ENCODE results near the gene FANCI.

DNA sequence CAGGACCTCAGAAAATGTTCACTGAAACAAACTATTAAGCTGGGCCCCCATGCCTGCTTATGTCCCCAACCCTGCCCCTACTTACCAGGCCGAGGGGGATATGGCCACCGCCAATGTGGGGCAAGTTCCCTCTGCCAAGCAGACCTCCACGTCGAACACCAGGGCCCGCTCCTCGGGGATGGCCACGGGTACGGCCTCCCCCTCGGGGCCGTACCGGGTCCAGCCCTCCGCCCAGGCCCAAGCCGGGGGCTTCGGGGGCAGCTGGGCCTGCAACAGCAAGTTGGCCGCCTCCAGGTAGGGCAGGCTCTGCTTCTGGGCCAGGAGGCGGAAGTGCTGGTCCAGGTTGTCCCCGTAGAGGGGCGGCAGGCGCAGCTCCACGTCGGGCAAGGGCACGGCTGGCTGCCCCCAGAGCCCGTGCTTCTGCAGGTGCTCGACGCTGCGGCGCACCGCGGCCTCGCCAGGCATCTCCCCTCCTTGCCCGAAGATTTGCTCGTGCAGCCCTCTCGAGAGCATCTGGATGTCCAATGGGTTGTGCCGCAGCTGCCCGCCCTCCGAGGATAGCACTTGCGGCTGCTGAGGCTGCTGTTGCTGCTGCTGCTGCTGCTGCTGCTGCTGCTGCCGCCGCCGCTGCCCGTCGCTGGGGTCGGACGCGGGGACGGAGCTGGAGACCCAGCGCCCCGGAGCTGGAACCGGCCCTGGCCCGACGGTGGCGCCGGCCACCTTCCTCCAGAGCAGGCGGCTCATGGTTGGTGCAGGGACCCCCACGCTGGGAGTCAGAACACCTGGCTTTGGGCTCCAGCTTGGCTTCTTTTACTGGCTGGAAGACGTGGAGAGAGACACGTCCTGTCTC is 89.5 kb downstream of the FANCI start:
- no peak for TF ChIP-seq CTCF (conservative IDR thresholded peaks at IDR 0.05; ENCODE audit: low read depth, low read length)
- TF ChIP-seq MAFK (IDR thresholded peaks at IDR 0.05; ENCODE audit: low read depth, low read length): no peak
- no peak for TF ChIP-seq ELK1 (IDR thresholded peaks at IDR 0.05; ENCODE audit: borderline replicate concordance, low read depth, low read length)
- TF ChIP-seq POLR2A (IDR thresholded peaks at IDR 0.05; ENCODE audit: low read depth, low read length): no peak
- no peak for TF ChIP-seq USF2 (IDR thresholded peaks at IDR 0.05; ENCODE audit: low read depth, low read length)
- no peak for TF ChIP-seq CHD1 (IDR thresholded peaks at IDR 0.05; ENCODE audit: low read depth, low read length)
- TF ChIP-seq CEBPB (IDR thresholded peaks at IDR 0.05; ENCODE audit: low read depth, low read length): no peak
- TF ChIP-seq RAD21 (IDR thresholded peaks at IDR 0.05; ENCODE audit: low read length): no peak
- TF ChIP-seq MAZ (IDR thresholded peaks at IDR 0.05; ENCODE audit: borderline replicate concordance, low read depth, low read length): no peak
- no peak for TF ChIP-seq SMC3 (IDR thresholded peaks at IDR 0.05; ENCODE audit: low read depth, low read length)
- TF ChIP-seq BHLHE40 (IDR thresholded peaks at IDR 0.05; ENCODE audit: low read depth, low read length): no peak
- no peak for TF ChIP-seq FOS (IDR thresholded peaks at IDR 0.05; ENCODE audit: low read depth, low read length)
